ENCODE measurements around the gene C9.
A peak's percentile ranks its signal among the peaks of the same experiment; 100 is the strongest.
"Not testable (repeated sequence)": the region's sequence is repeated elsewhere in the genome, so short reads cannot be mapped to it uniquely, and the experiment has no call there.

The C9 gene

GRCh38 chr5:39356263-39356662 lies 8.0 kb downstream of the C9 start:
- peaks cover 30% of the 10 kb centered on the region in 2 donors for H3K9me3 Mint-ChIP-seq
- ATAC-seq (no peak), DNase-seq (no peak)
- no peak overlapping the region for H3K4me3 Mint-ChIP-seq
- H3K27ac Mint-ChIP-seq = no peak overlapping the region
- no peaks in the 10 kb centered on the region for H3K27me3 Mint-ChIP-seq
- H3K4me1 Mint-ChIP-seq = no peaks in the 10 kb centered on the region

- DNase-seq (no peak), ATAC-seq (no peak)
- Mint-ChIP-seq H3K27me3 (no peaks in the 10 kb centered on the region), H3K9me3 (peaks cover 30 to 36% of the 10 kb centered on the region in 2 donors), H3K4me3 (no peak overlapping the region), H3K4me1 (no peaks in the 10 kb centered on the region), H3K27ac (no peak overlapping the region)
Observed at GRCh38 chr5:39355324-39355723, 9.0 kb downstream of the C9 start.

GRCh38 chr5:39353717-39354399 lies 10.4 kb downstream of the C9 start:
- ATAC-seq = no peak

GRCh38 chr5:39352951-39353350 lies 11.3 kb downstream of the C9 start:
- no peak for DNase-seq
- Mint-ChIP-seq H3K9me3 (peaks cover 27 to 41% of the 10 kb centered on the region in 2 donors), H3K4me1 (no peaks in the 10 kb centered on the region), H3K27ac (no peak overlapping the region), H3K4me3 (no peak overlapping the region), H3K27me3 (no peaks in the 10 kb centered on the region)
- ATAC-seq = no peak

More at GRCh38 chr5:39353717-39354399, 10.4 kb downstream of the C9 start:
- no peak overlapping the region for H3K4me3 Mint-ChIP-seq
- peaks cover 33 to 48% of the 10 kb centered on the region in 2 donors for H3K9me3 Mint-ChIP-seq
- no peak overlapping the region for H3K27ac Mint-ChIP-seq
- DNase-seq = no peak
- no peaks in the 10 kb centered on the region for H3K4me1 Mint-ChIP-seq
- no peaks in the 10 kb centered on the region for H3K27me3 Mint-ChIP-seq

- Mint-ChIP-seq H3K4me3 (no peak overlapping the region), H3K27ac (no peak overlapping the region), H3K9me3 (peaks cover 23 to 35% of the 10 kb centered on the region in 2 donors), H3K27me3 (no peaks in the 10 kb centered on the region), H3K4me1 (no peaks in the 10 kb centered on the region)
- ATAC-seq = no peak
- DNase-seq = no peak
Observed at GRCh38 chr5:39352170-39352569, 12.1 kb downstream of the C9 start.

- Mint-ChIP-seq H3K4me3 (no peak overlapping the region), H3K9me3 (peaks cover 23 to 45% of the 10 kb centered on the region in 2 donors), H3K27ac (peak overlapping the region in 1 of 2 donors; percentile 2), H3K27me3 (peaks cover 14% of the 10 kb centered on the region), H3K4me1 (no peaks in the 10 kb centered on the region)
- ATAC-seq (no peak), DNase-seq (no peak)
Observed at GRCh38 chr5:39349484-39349883, 14.8 kb downstream of the C9 start.

- no peak overlapping the region for H3K4me3 Mint-ChIP-seq
- DNase-seq (no peak), ATAC-seq (no peak)
- no peaks in the 10 kb centered on the region for H3K4me1 Mint-ChIP-seq
- H3K9me3 Mint-ChIP-seq = peaks cover 0 to 26% of the 10 kb centered on the region in 2 donors
- H3K27ac Mint-ChIP-seq = no peak overlapping the region
- peaks cover 22% of the 10 kb centered on the region for H3K27me3 Mint-ChIP-seq
Observed at GRCh38 chr5:39342460-39342859, 21.8 kb downstream of the C9 start.

GRCh38 chr5:39341896-39342295 lies 22.4 kb downstream of the C9 start:
- ATAC-seq (no peak), DNase-seq (no peak)
- H3K4me1 Mint-ChIP-seq = no peaks in the 10 kb centered on the region
- H3K9me3 Mint-ChIP-seq = peaks cover 0 to 26% of the 10 kb centered on the region in 2 donors
- no peak overlapping the region for H3K27ac Mint-ChIP-seq
- H3K4me3 Mint-ChIP-seq = no peak overlapping the region
- H3K27me3 Mint-ChIP-seq = peaks cover 22% of the 10 kb centered on the region

- DNase-seq (no peak), ATAC-seq (no peak)
- Mint-ChIP-seq H3K27me3 (peaks cover 17% of the 10 kb centered on the region), H3K4me1 (no peaks in the 10 kb centered on the region), H3K4me3 (no peak overlapping the region), H3K27ac (no peak overlapping the region), H3K9me3 (peaks cover 0 to 26% of the 10 kb centered on the region in 2 donors)
Observed at GRCh38 chr5:39340506-39340905, 23.8 kb downstream of the C9 start.

GRCh38 chr5:39337252-39337915 lies 26.9 kb downstream of the C9 start:
- H3K27me3 Mint-ChIP-seq = no peaks in the 10 kb centered on the region
- DNase-seq = no peak
- no peak for ATAC-seq
- H3K27ac Mint-ChIP-seq = no peak overlapping the region
- no peak overlapping the region for H3K4me3 Mint-ChIP-seq
- no peaks in the 10 kb centered on the region for H3K4me1 Mint-ChIP-seq
- peaks cover 0 to 7% of the 10 kb centered on the region in 2 donors for H3K9me3 Mint-ChIP-seq

GRCh38 chr5:39334296-39334695 lies 30.0 kb downstream of the C9 start:
- not testable (repeated sequence) for H3K27me3 Mint-ChIP-seq, ATAC-seq, H3K9me3 Mint-ChIP-seq, H3K4me3 Mint-ChIP-seq, H3K4me1 Mint-ChIP-seq, DNase-seq, H3K27ac Mint-ChIP-seq

- no peaks in the 10 kb centered on the region for H3K27me3 Mint-ChIP-seq
- DNase-seq (no peak), ATAC-seq (no peak)
- no peak overlapping the region for H3K27ac Mint-ChIP-seq
- peaks cover 0 to 7% of the 10 kb centered on the region in 2 donors for H3K9me3 Mint-ChIP-seq
- no peaks in the 10 kb centered on the region for H3K4me1 Mint-ChIP-seq
- no peak overlapping the region for H3K4me3 Mint-ChIP-seq
Observed at GRCh38 chr5:39333104-39333503, 31.2 kb downstream of the C9 start.

- no peaks in the 10 kb centered on the region for H3K27me3 Mint-ChIP-seq
- H3K4me1 Mint-ChIP-seq = no peaks in the 10 kb centered on the region
- H3K27ac Mint-ChIP-seq = no peak overlapping the region
- no peak overlapping the region for H3K4me3 Mint-ChIP-seq
- ATAC-seq = no peak
- no peak for DNase-seq
- H3K9me3 Mint-ChIP-seq = peaks cover 0 to 7% of the 10 kb centered on the region in 2 donors
Observed at GRCh38 chr5:39331861-39332381, 32.4 kb downstream of the C9 start.

- DNase-seq (no peak), ATAC-seq (no peak)
- Mint-ChIP-seq H3K9me3 (peaks cover 0 to 6% of the 10 kb centered on the region in 2 donors), H3K27ac (no peak overlapping the region), H3K4me3 (no peak overlapping the region), H3K27me3 (no peaks in the 10 kb centered on the region), H3K4me1 (no peaks in the 10 kb centered on the region)
Observed at GRCh38 chr5:39328731-39329130, 35.6 kb downstream of the C9 start.

GRCh38 chr5:39323542-39323941 lies 40.8 kb downstream of the C9 start:
- no peak overlapping the region for H3K4me3 Mint-ChIP-seq
- H3K4me1 Mint-ChIP-seq = no peaks in the 10 kb centered on the region
- ATAC-seq (no peak), DNase-seq (no peak)
- peaks cover 0 to 5% of the 10 kb centered on the region in 2 donors for H3K9me3 Mint-ChIP-seq
- H3K27ac Mint-ChIP-seq = no peak overlapping the region
- H3K27me3 Mint-ChIP-seq = no peaks in the 10 kb centered on the region

GRCh38 chr5:39319395-39319794 lies 44.9 kb downstream of the C9 start:
- H3K4me1 Mint-ChIP-seq = no peaks in the 10 kb centered on the region
- ATAC-seq (no peak), DNase-seq (no peak)
- H3K27ac Mint-ChIP-seq = no peak overlapping the region
- peaks cover 0 to 5% of the 10 kb centered on the region in 2 donors for H3K9me3 Mint-ChIP-seq
- H3K27me3 Mint-ChIP-seq = no peaks in the 10 kb centered on the region
- no peak overlapping the region for H3K4me3 Mint-ChIP-seq
